IPS-15b (cell line): ENCODE measurements around the gene VMP1.
"Not testable (repeated sequence)": the region's sequence is repeated elsewhere in the genome, so short reads cannot be mapped to it uniquely, and the experiment has no call there.

Experiments
- H3K27me3 ChIP-seq: one replicate; pipeline ENCODE4 v1.6.1; 2013; ENCODE audit warnings: low read length; ENCODE audit not compliant: control insufficient read depth, insufficient read depth
- H3K36me3 ChIP-seq: one replicate; pipeline ENCODE4 v1.6.1; 2013; ENCODE audit warnings: low read length; ENCODE audit not compliant: control insufficient read depth, insufficient read depth
- H3K4me1 ChIP-seq: one replicate; pipeline ENCODE4 v1.6.1; 2013; ENCODE audit warnings: mild to moderate bottlenecking, low read length; ENCODE audit not compliant: control insufficient read depth, insufficient read depth
- H3K4me3 ChIP-seq: one replicate; pipeline ENCODE4 v1.5.1; 2013; ENCODE audit warnings: low read depth, low read length
- H3K9ac ChIP-seq: one replicate; pipeline ENCODE4 v1.6.1; 2013; ENCODE audit warnings: low read depth, mild to moderate bottlenecking, low read length
- H3K9me3 ChIP-seq: one replicate; pipeline ENCODE4 v1.6.1; 2013; ENCODE audit warnings: mild to moderate bottlenecking, low read length; ENCODE audit not compliant: control insufficient read depth, insufficient read depth

The VMP1 gene

GRCh38 chr17:59765038-59765437 lies 57.6 kb downstream of the VMP1 start:
- Histone ChIP-seq H3K9me3 (no peaks in the 10 kb centered on the region), H3K27me3 (no peaks in the 10 kb centered on the region), H3K9ac (no peak overlapping the region), H3K4me1 (peaks cover 6% of the 10 kb centered on the region), H3K36me3 (no peaks in the 10 kb centered on the region), H3K4me3 (no peak overlapping the region)

- no peaks in the 10 kb centered on the region for H3K36me3 ChIP-seq
- H3K4me1 ChIP-seq, result peaks cover 10% of the 10 kb centered on the region
- H3K27me3 ChIP-seq, result no peaks in the 10 kb centered on the region
- no peak overlapping the region for H3K4me3 ChIP-seq
- no peaks in the 10 kb centered on the region for H3K9me3 ChIP-seq
- no peak overlapping the region for H3K9ac ChIP-seq
These were observed 59.0 kb downstream of the VMP1 start for GRCh38 chr17:59766491-59766890.

GRCh38 chr17:59767176-59767575 lies 59.7 kb downstream of the VMP1 start:
- H3K9ac ChIP-seq, result no peak overlapping the region
- no peak overlapping the region for H3K4me3 ChIP-seq

GRCh38 chr17:59769887-59770286 lies 62.4 kb downstream of the VMP1 start:
- H3K36me3 ChIP-seq, result peaks cover 3% of the 10 kb centered on the region
- H3K4me1 ChIP-seq, result peaks cover 7% of the 10 kb centered on the region
- H3K27me3 ChIP-seq, result no peaks in the 10 kb centered on the region
- no peaks in the 10 kb centered on the region for H3K9me3 ChIP-seq
- no peak overlapping the region for H3K4me3 ChIP-seq
- H3K9ac ChIP-seq, result no peak overlapping the region

More at GRCh38 chr17:59767176-59767575, 59.7 kb downstream of the VMP1 start:
- Histone ChIP-seq H3K4me1 (peaks cover 7% of the 10 kb centered on the region), H3K36me3 (no peaks in the 10 kb centered on the region), H3K27me3 (no peaks in the 10 kb centered on the region), H3K9me3 (no peaks in the 10 kb centered on the region)

- H3K9me3 ChIP-seq, result no peaks in the 10 kb centered on the region
- H3K4me3 ChIP-seq, result no peak overlapping the region
- no peaks in the 10 kb centered on the region for H3K27me3 ChIP-seq
- H3K4me1 ChIP-seq, result peaks cover 7% of the 10 kb centered on the region
- no peak overlapping the region for H3K9ac ChIP-seq
- H3K36me3 ChIP-seq, result peaks cover 3% of the 10 kb centered on the region
These were observed 63.6 kb downstream of the VMP1 start for GRCh38 chr17:59771093-59771492.

GRCh38 chr17:59775786-59776350 lies 68.4 kb downstream of the VMP1 start:
- peaks cover 3% of the 10 kb centered on the region for H3K36me3 ChIP-seq
- H3K27me3 ChIP-seq, result no peaks in the 10 kb centered on the region
- H3K4me1 ChIP-seq, result no peaks in the 10 kb centered on the region
- no peak overlapping the region for H3K9ac ChIP-seq
- no peaks in the 10 kb centered on the region for H3K9me3 ChIP-seq
- H3K4me3 ChIP-seq, result no peak overlapping the region

GRCh38 chr17:59776577-59776976 lies 69.1 kb downstream of the VMP1 start:
- peaks cover 3% of the 10 kb centered on the region for H3K36me3 ChIP-seq
- H3K27me3 ChIP-seq, result no peaks in the 10 kb centered on the region
- no peak overlapping the region for H3K4me3 ChIP-seq

GRCh38 chr17:59777033-59777432 lies 69.6 kb downstream of the VMP1 start:
- Histone ChIP-seq H3K4me1 (no peaks in the 10 kb centered on the region), H3K4me3 (no peak overlapping the region), H3K27me3 (no peaks in the 10 kb centered on the region), H3K36me3 (peaks cover 3% of the 10 kb centered on the region), H3K9ac (no peak overlapping the region), H3K9me3 (no peaks in the 10 kb centered on the region)

More at GRCh38 chr17:59776577-59776976, 69.1 kb downstream of the VMP1 start:
- Histone ChIP-seq H3K4me1 (no peaks in the 10 kb centered on the region), H3K9ac (no peak overlapping the region), H3K9me3 (no peaks in the 10 kb centered on the region)

GRCh38 chr17:59778996-59779395 lies 71.5 kb downstream of the VMP1 start:
- H3K4me1 ChIP-seq, result peaks cover 5% of the 10 kb centered on the region
- no peaks in the 10 kb centered on the region for H3K9me3 ChIP-seq
- H3K36me3 ChIP-seq, result no peaks in the 10 kb centered on the region
- no peak overlapping the region for H3K4me3 ChIP-seq
- no peaks in the 10 kb centered on the region for H3K27me3 ChIP-seq
- H3K9ac ChIP-seq, result no peak overlapping the region

GRCh38 chr17:59779521-59779920 lies 72.1 kb downstream of the VMP1 start:
- peaks cover 8% of the 10 kb centered on the region for H3K4me1 ChIP-seq
- H3K9ac ChIP-seq, result no peak overlapping the region
- H3K36me3 ChIP-seq, result no peaks in the 10 kb centered on the region
- H3K4me3 ChIP-seq, result no peak overlapping the region
- no peaks in the 10 kb centered on the region for H3K27me3 ChIP-seq
- H3K9me3 ChIP-seq, result no peaks in the 10 kb centered on the region

GRCh38 chr17:59780548-59780947 lies 73.1 kb downstream of the VMP1 start:
- not testable (repeated sequence) for H3K27me3 ChIP-seq, H3K4me1 ChIP-seq, H3K4me3 ChIP-seq, H3K9me3 ChIP-seq, H3K9ac ChIP-seq, H3K36me3 ChIP-seq

- Histone ChIP-seq H3K36me3 (no peaks in the 10 kb centered on the region), H3K9me3 (no peaks in the 10 kb centered on the region), H3K9ac (no peak overlapping the region), H3K27me3 (no peaks in the 10 kb centered on the region), H3K4me1 (peaks cover 21% of the 10 kb centered on the region), H3K4me3 (no peak overlapping the region)
These were observed 76.0 kb downstream of the VMP1 start for GRCh38 chr17:59783221-59784047.
